Subcutaneous adipose tissue (tissue), 4 donors: ENCODE data around the gene KDM1B. TPM values are rescaled to one million over a fixed set of nuclear protein-coding genes. Genes with fewer than 3 reads are reported as not detected.

Source experiments
- CTCF ChIP-seq: fragments of 450-650 bp; IDR thresholded peaks from one replicate; pipeline ENCODE4 v1.5.1; 2016; ENCODE audit warnings: low read depth, mild to moderate bottlenecking, control low read depth, antibody characterized with exemption, moderate library complexity
- total RNA-seq, 4 donors: library from RNA; depleted of rRNA; stranded (reverse); fragments of >200 nt; gene quantifications; one replicate each; pipeline ENCODE4 v1.1.0, GENCODE V29; 2016

The KDM1B gene
- total RNA-seq, 4 donors from 2014 or later, result 11.9 to 15.8 (median 14.9) TPM

GRCh38 chr6:18218233-18218632 is 63.0 kb downstream of the KDM1B start:
- no peak for TF ChIP-seq CTCF

- no peak for TF ChIP-seq CTCF
These were observed 64.4 kb downstream of the KDM1B start for GRCh38 chr6:18219591-18219990.

GRCh38 chr6:18221288-18221615 is 66.0 kb downstream of the KDM1B start:
- TF ChIP-seq CTCF, result no peak

GRCh38 chr6:18234564-18234963 is 79.3 kb downstream of the KDM1B start:
- no peak for TF ChIP-seq CTCF

GRCh38 chr6:18235524-18235923 is 80.3 kb downstream of the KDM1B start:
- TF ChIP-seq CTCF, result no peak

GRCh38 chr6:18237167-18237566 is 81.9 kb downstream of the KDM1B start:
- TF ChIP-seq CTCF, result no peak

GRCh38 chr6:18240230-18240629 is 85.0 kb downstream of the KDM1B start:
- no peak for TF ChIP-seq CTCF
